T-cell (primary cell): ENCODE measurements around the gene CFP. TPM values are rescaled to one million over a fixed set of nuclear protein-coding genes. Genes with fewer than 3 reads are reported as not detected.

Source experiments
- ATAC-seq, 4 experiments: fragments of 200-7000 bp in 3 of 4; fragments of 150-1000 bp in 1 of 4; cut with Tn5 transposase; replicated peaks in 1 of 4; 1 replicate in 3 of 4; 2 replicates in 1 of 4; pipeline ENCODE4 v1.10.0; 2021; ENCODE audit warnings: moderate library complexity in 3 of 4, mild to moderate bottlenecking in 2 of 4, moderate number of reproducible peaks in 1 of 4
- CTCF ChIA-PET, 2 donors: fragments of 300-600 bp; sonication (Branson Sonifier 250); formaldehyde crosslinking; loops; one replicate each; lab custom pipeline; 2022; ENCODE audit warnings: antibody characterized with exemption in 2 of 2; lab: Charles Lee
- POLR2A ChIA-PET, 2 donors: fragments of 300-600 bp; sonication (Branson Sonifier 250); formaldehyde crosslinking; loops; one replicate each; lab custom pipeline; 2022; ENCODE audit warnings: antibody characterized with exemption in 2 of 2; lab: Charles Lee
- DNase-seq, 35 experiments: peaks; one replicate each; pipeline versions ENCODE4 v3.0.0 to v3.0.0-alpha.2; 2013 to 2023
- H3K27ac ChIP-seq: one replicate; pipeline ENCODE4 v1.5.1; 2013; ENCODE audit warnings: low read length
- H3K27me3 ChIP-seq, 2 experiments: replicated peaks in 1 of 2; 1 replicate in 1 of 2; 2 replicates in 1 of 2; pipeline versions ENCODE4 v1.6.1 to v1.7.0; 2013; ENCODE audit warnings: low read length in 1 of 2, mixed read lengths in 1 of 2; ENCODE audit not compliant: control insufficient read depth in 2 of 2, insufficient read depth in 2 of 2; ENCODE audit errors: extremely low read depth in 1 of 2
- H3K36me3 ChIP-seq, 2 donors: 1 replicate in 1 of 2; 2 replicates in 1 of 2; pipeline versions ENCODE4 v1.6.1 to v1.7.0; 2013; ENCODE audit warnings: low read length in 1 of 2; ENCODE audit not compliant: control insufficient read depth in 2 of 2, insufficient read depth in 1 of 2; ENCODE audit errors: extremely low read depth in 1 of 2
- H3K4me1 ChIP-seq, 2 experiments: 1 replicate in 1 of 2; 2 replicates in 1 of 2; pipeline versions ENCODE4 v1.6.1 to v1.7.0; 2013; ENCODE audit warnings: low read length in 2 of 2, mixed read lengths in 1 of 2; ENCODE audit not compliant: insufficient read depth in 2 of 2, control insufficient read depth in 1 of 2; ENCODE audit errors: extremely low read depth in 1 of 2
- H3K4me3 ChIP-seq, 2 donors: 1 replicate in 1 of 2; 2 replicates in 1 of 2; pipeline versions ENCODE4 v1.5.1 to v1.7.0; 2013; ENCODE audit warnings: mild to moderate bottlenecking in 2 of 2, low read length in 1 of 2, moderate library complexity in 1 of 2; ENCODE audit not compliant: control insufficient read depth in 1 of 2; ENCODE audit errors: extremely low read depth in 1 of 2
- H3K9me3 ChIP-seq: 2 replicates; pipeline ENCODE4 v1.7.0; 2013
- H3K27ac Mint-ChIP-seq, 2 donors: one replicate each; pipeline ENCODE4 v1.8.0; 2020 to 2021; ENCODE audit warnings: mild to moderate bottlenecking in 2 of 2, mixed read lengths in 2 of 2
- H3K27me3 Mint-ChIP-seq, 2 donors: one replicate each; pipeline ENCODE4 v1.8.0; 2021 to 2022; ENCODE audit warnings: mixed read lengths in 2 of 2
- H3K36me3 Mint-ChIP-seq: one replicate; pipeline ENCODE4 v1.8.0; 2021; ENCODE audit warnings: mixed read lengths
- H3K4me1 Mint-ChIP-seq, 3 donors: one replicate each; pipeline ENCODE4 v1.8.0; 2020 to 2022; ENCODE audit warnings: mixed read lengths in 3 of 3, mild to moderate bottlenecking in 1 of 3
- H3K4me3 Mint-ChIP-seq, 3 donors: one replicate each; pipeline ENCODE4 v1.8.0; 2020 to 2022; ENCODE audit warnings: mild to moderate bottlenecking in 3 of 3, mixed read lengths in 3 of 3, moderate library complexity in 3 of 3
- H3K9me3 Mint-ChIP-seq, 3 donors: one replicate each; pipeline ENCODE4 v1.8.0; 2020 to 2022; ENCODE audit warnings: mixed read lengths in 3 of 3
- WGBS: methylation state at CpG from one replicate; pipeline ENCODE4 v1.1.5; 2013; ENCODE audit warnings: missing lambda C conversion rate; ENCODE audit not compliant: insufficient coverage; 5-methylcytosine and 5-hydroxymethylcytosine counted together
- total RNA-seq, 35 experiments: library from RNA in 6 of 35; stranded (reverse) in 6 of 35; fragments of 120-200 nt in 1 of 35; gene quantifications; one replicate each; pipeline versions ENCODE4 v1.2.1 to v1.2.4 and lab custom pipeline; 2013 to 2026

CFP gene
- total RNA-seq, 5 donors from 2014 or later (not counting 1 experiment from before 2014, with no cell fraction given), result 17.7 to 37.1 (median 26.5) TPM

DNA sequence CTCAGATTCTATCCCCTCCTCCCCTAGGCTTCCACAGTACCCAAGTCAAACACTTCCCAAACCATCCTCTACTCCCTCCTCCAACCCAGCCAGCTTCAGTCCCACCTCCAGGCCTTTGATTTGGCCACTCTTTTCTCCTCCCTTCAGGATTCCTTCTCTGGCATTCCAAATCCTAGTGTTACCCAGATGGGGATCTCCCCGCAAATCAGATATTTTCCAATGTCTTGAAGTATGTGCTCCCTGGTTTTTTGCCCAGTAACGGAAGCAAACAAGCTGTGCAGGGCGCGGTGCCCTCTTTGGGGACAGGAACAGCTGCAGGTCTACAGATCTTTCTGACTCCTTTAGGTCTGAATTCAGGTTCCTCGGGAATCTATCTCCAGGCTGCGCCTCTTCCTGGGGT is 7.9 kb downstream of the CFP start:
- ATAC-seq (no peak), DNase-seq (no peak)
- POLR2A ChIA-PET, result no interaction called here
- H3K27me3 ChIP-seq, result peaks cover 0 to 6% of the 10 kb centered on the region in 2 experiments
- H3K36me3 Mint-ChIP-seq, result no peaks in the 10 kb centered on the region
- no peak overlapping the region for H3K27ac Mint-ChIP-seq
- H3K36me3 ChIP-seq, result no peaks in the 10 kb centered on the region
- H3K4me1 Mint-ChIP-seq, result peaks cover 15 to 20% (median 18%) of the 10 kb centered on the region in 3 donors
- no peak overlapping the region for H3K4me3 ChIP-seq
- H3K4me3 Mint-ChIP-seq, result no peak overlapping the region
- H3K27me3 Mint-ChIP-seq, result peaks cover 6 to 10% of the 10 kb centered on the region in 2 donors
- no peaks in the 10 kb centered on the region for H3K9me3 Mint-ChIP-seq
- peaks cover 3 to 25% of the 10 kb centered on the region in 2 experiments for H3K4me1 ChIP-seq
- CTCF ChIA-PET, result interaction anchor here in 1 of 2 donors (0.6 kb wide), 1 partner anchor 60 kb away, joined by 5 read pairs; no protein-coding TSS in a partner anchor
- no CpG with 5 or more reads among the region's 6 CpGs for WGBS
- H3K27ac ChIP-seq, result no peak overlapping the region
- no peaks in the 10 kb centered on the region for H3K9me3 ChIP-seq

DNA sequence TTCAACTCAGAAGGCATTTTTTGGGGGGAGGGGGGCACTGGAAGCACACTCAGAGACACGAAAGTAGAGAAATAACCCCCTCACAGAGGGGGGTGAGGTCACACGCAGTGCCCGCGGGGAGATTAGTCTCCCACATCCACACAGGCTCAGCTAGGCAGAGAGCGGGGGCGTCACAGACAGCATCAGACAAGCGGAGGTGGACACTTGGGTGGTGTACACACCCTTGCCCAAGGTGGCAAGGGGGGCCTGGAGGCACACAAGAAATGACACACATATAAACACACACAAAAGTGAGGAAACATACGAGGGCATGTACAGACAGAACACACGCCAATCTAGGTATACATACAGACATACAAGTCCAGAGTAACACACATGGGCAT is 9.4 kb downstream of the CFP start:
- ChIA-PET CTCF (no interaction called here), POLR2A (no interaction called here)
- no peak overlapping the region for H3K27ac Mint-ChIP-seq
- peaks cover 15 to 20% (median 15%) of the 10 kb centered on the region in 3 donors for H3K4me1 Mint-ChIP-seq
- no peaks in the 10 kb centered on the region for H3K36me3 ChIP-seq
- ATAC-seq (no peak), DNase-seq (no peak)
- no peaks in the 10 kb centered on the region for H3K9me3 ChIP-seq
- no peaks in the 10 kb centered on the region for H3K9me3 Mint-ChIP-seq
- peaks cover 3 to 25% of the 10 kb centered on the region in 2 experiments for H3K4me1 ChIP-seq
- peaks cover 0 to 6% of the 10 kb centered on the region in 2 experiments for H3K27me3 ChIP-seq
- no peak overlapping the region for H3K27ac ChIP-seq
- no peak overlapping the region for H3K4me3 ChIP-seq
- H3K4me3 Mint-ChIP-seq, result no peak overlapping the region
- WGBS, result 100% methylated on average over 2 of the region's 9 CpGs
- H3K36me3 Mint-ChIP-seq, result no peaks in the 10 kb centered on the region
- H3K27me3 Mint-ChIP-seq, result peaks cover 9 to 10% of the 10 kb centered on the region in 2 donors

DNA sequence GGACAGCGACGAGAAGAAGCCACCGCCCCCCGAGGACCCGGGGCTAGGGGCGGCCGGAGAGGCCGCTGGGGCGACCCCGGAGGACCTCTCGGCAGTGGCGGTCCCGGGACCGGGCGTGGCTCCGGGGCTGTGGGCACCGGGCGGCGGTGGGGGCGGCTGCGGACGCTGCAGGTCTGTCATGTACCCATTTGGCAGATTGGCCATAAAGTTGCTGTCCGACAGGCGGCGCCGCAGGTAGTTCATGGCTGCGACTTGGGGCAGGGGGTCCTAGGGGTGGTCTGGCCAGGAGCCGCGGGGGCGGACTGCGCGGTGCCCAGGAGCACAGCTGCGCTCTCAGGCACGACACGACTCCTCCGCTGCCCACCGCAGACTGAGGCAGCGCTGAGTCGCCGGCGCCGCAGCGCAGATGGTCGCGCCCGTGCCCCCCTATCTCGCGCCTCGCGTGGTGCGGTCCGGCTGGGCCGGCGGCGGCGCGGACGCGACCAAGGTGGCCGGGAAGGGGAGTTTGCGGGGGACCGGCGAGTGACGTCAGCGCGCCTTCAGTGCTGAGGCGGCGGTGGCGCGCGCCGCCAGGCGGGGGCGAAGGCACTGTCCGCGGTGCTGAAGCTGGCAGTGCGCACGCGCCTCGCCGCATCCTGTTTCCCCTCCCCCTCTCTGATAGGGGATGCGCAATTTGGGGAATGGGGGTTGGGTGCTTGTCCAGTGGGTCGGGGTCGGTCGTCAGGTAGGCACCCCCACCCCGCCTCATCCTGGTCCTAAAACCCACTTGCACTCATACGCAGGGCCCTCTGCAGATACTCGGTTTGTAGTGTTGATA is 10.0 kb downstream of the CFP start, which contains the start of gene SYN1:
Gene SYN1 (minus strand): TSS at position 372 of the 817 bp plus-strand sequence. CDS start 129 bp downstream, at position 243.
- no peak within 1 kb of the TSS for H3K27ac ChIP-seq
- POLR2A ChIA-PET, result no interaction called here
- Mint-ChIP-seq H3K27me3 (peaks cover 9 to 10% of the 10 kb centered on the region in 2 donors), H3K27ac (no peak within 1 kb of the TSS), H3K9me3 (no peaks in the 10 kb centered on the region), H3K36me3 (no peaks in the 10 kb centered on the region), H3K4me1 (peaks cover 11 to 20% (median 15%) of the 10 kb centered on the region in 3 donors), H3K4me3 (peak within 1 kb of the TSS; percentile 25 to 64 (median 59))
- no peaks in the 10 kb centered on the region for H3K9me3 ChIP-seq
- CTCF ChIA-PET, result no interaction called here
- ATAC-seq (peak; percentile 78 to 88 (median 81)), DNase-seq (peak; percentile 48 to 91 (median 71))
- peaks cover 3 to 25% of the 10 kb centered on the region in 2 experiments for H3K4me1 ChIP-seq
- 1% methylated on average over 38 of the region's 88 CpGs for WGBS
- H3K36me3 ChIP-seq, result no peaks in the 10 kb centered on the region
- peak within 1 kb of the TSS; percentile 17 to 37 for H3K4me3 ChIP-seq
- peaks cover 0 to 6% of the 10 kb centered on the region in 2 experiments for H3K27me3 ChIP-seq

- Mint-ChIP-seq H3K27ac (no peak overlapping the region), H3K4me3 (peak overlapping the region; percentile 25 to 64 (median 59)), H3K9me3 (no peaks in the 10 kb centered on the region), H3K4me1 (peaks cover 9 to 18% (median 12%) of the 10 kb centered on the region in 3 donors), H3K27me3 (peaks cover 9 to 10% of the 10 kb centered on the region in 2 donors), H3K36me3 (no peaks in the 10 kb centered on the region)
- H3K27ac ChIP-seq, result no peak overlapping the region
- DNase-seq, result no peak
- ChIA-PET POLR2A (no interaction called here), CTCF (no interaction called here)
- H3K4me3 ChIP-seq, result no peak overlapping the region
- H3K4me1 ChIP-seq, result peaks cover 3 to 22% of the 10 kb centered on the region in 2 experiments
- H3K27me3 ChIP-seq, result peaks cover 0 to 6% of the 10 kb centered on the region in 2 experiments
- H3K36me3 ChIP-seq, result no peaks in the 10 kb centered on the region
- H3K9me3 ChIP-seq, result no peaks in the 10 kb centered on the region
- ATAC-seq, result no peak
- whole genome bisulfite sequencing, result 47% methylated on average over 13 of the region's 32 CpGs
Observed at GRCh38 chrX:47618923-47619485, 10.7 kb downstream of the CFP start.

- Mint-ChIP-seq H3K4me1 (peaks cover 0 to 4% (median 0%) of the 10 kb centered on the region in 3 donors), H3K27ac (no peak overlapping the region), H3K4me3 (no peak overlapping the region), H3K9me3 (no peaks in the 10 kb centered on the region), H3K27me3 (peaks cover 0 to 25% of the 10 kb centered on the region in 2 donors), H3K36me3 (no peaks in the 10 kb centered on the region)
- CTCF ChIA-PET, result no interaction called here
- Histone ChIP-seq H3K9me3 (no peaks in the 10 kb centered on the region), H3K4me3 (no peak overlapping the region), H3K4me1 (peaks cover 0 to 7% of the 10 kb centered on the region in 2 experiments), H3K27me3 (no peaks in the 10 kb centered on the region), H3K36me3 (no peaks in the 10 kb centered on the region), H3K27ac (no peak overlapping the region)
- POLR2A ChIA-PET, result no interaction called here
- 86% methylated on average over 2 of the region's 5 CpGs for WGBS
- ATAC-seq, result no peak
- DNase-seq, result no peak
Observed at GRCh38 chrX:47614618-47615017, 15.1 kb downstream of the CFP start.

DNA sequence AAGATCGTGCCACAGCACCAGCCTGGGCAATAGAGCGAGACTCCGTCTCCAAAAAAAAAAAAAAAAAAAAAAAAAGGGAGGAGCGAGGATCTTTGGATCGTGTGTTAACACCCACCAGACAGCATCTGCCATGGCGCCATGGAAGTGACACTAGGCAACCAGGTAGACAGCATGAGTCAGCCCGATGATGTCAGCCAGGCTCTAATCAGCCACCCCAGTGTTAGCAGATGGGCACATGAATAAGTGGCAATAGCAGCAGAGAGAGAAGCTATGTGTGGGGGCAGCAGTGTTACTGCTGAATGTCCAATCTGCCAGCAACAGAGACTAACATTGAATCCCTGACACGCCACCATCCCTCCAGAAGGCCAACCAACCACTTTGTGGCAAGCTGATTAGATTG is 16.6 kb downstream of the CFP start:
- H3K27ac Mint-ChIP-seq, result no peak overlapping the region
- POLR2A ChIA-PET, result interaction anchor here in 1 of 2 donors (0.7 kb wide), 1 partner anchor 334 kb away, joined by 11 read pairs; no protein-coding TSS in a partner anchor
- CTCF ChIA-PET, result no interaction called here
- peaks cover 2 to 4% (median 3%) of the 10 kb centered on the region in 3 donors for H3K4me1 Mint-ChIP-seq
- no peaks in the 10 kb centered on the region for H3K9me3 Mint-ChIP-seq
- Histone ChIP-seq H3K4me3 (no peak overlapping the region), H3K27ac (no peak overlapping the region), H3K4me1 (peaks cover 0 to 2% of the 10 kb centered on the region in 2 experiments), H3K27me3 (no peaks in the 10 kb centered on the region), H3K9me3 (no peaks in the 10 kb centered on the region), H3K36me3 (no peaks in the 10 kb centered on the region)
- no CpG with 5 or more reads among the region's 8 CpGs for WGBS
- DNase-seq, result no peak
- no peak for ATAC-seq
- H3K36me3 Mint-ChIP-seq, result no peaks in the 10 kb centered on the region
- no peak overlapping the region for H3K4me3 Mint-ChIP-seq
- H3K27me3 Mint-ChIP-seq, result peaks cover 0 to 23% of the 10 kb centered on the region in 2 donors
